ENCODE results near the gene SLC25A53. TPM values are rescaled to one million over a fixed set of nuclear protein-coding genes. Genes with fewer than 3 reads are reported as not detected.

SLC25A53 gene
- polyA plus RNA-seq, 3 donors, result 5.9 to 9.6 (median 7.6) TPM

GRCh38 chrX:104183685-104184084 is 26.9 kb upstream of the SLC25A53 start:
- no peak for DNase-seq
- no peaks in the 10 kb centered on the region for H3K4me1 ChIP-seq (ENCODE audit: control insufficient read depth in 1 of 2, insufficient read depth in 2 of 2, low read length in 2 of 2)
- H3K9ac ChIP-seq (ENCODE audit: insufficient read depth, low read length, poor library complexity, severe bottlenecking), result no peak overlapping the region
- peaks cover 16% of the 10 kb centered on the region for H4K20me1 ChIP-seq (ENCODE audit: insufficient read depth, low read length)
- WGBS (ENCODE audit: insufficient coverage), result no CpG with 5 or more reads among the region's 4 CpGs
- H3K27me3 Mint-ChIP-seq (ENCODE audit: low read depth in 3 of 3), result peaks cover 0 to 3% (median 0%) of the 10 kb centered on the region in 3 donors
- intact Hi-C loops (cut with micrococcal nuclease), result no loop called here
- no peaks in the 10 kb centered on the region for H3K9me3 ChIP-seq (replicated peaks in 1 of 2; ENCODE audit: control insufficient read depth in 1 of 2, insufficient read depth in 1 of 2, low read length in 2 of 2)
- H3K27ac ChIP-seq (ENCODE audit: low read depth in 1 of 2, low read length in 2 of 2), result no peak overlapping the region
- peaks cover 9% of the 10 kb centered on the region for H3K79me2 ChIP-seq (ENCODE audit: insufficient read depth, low read length)
- peaks cover 39 to 52% of the 10 kb centered on the region in 2 donors for H3K36me3 Mint-ChIP-seq
- TF ChIP-seq, protein P1, sequence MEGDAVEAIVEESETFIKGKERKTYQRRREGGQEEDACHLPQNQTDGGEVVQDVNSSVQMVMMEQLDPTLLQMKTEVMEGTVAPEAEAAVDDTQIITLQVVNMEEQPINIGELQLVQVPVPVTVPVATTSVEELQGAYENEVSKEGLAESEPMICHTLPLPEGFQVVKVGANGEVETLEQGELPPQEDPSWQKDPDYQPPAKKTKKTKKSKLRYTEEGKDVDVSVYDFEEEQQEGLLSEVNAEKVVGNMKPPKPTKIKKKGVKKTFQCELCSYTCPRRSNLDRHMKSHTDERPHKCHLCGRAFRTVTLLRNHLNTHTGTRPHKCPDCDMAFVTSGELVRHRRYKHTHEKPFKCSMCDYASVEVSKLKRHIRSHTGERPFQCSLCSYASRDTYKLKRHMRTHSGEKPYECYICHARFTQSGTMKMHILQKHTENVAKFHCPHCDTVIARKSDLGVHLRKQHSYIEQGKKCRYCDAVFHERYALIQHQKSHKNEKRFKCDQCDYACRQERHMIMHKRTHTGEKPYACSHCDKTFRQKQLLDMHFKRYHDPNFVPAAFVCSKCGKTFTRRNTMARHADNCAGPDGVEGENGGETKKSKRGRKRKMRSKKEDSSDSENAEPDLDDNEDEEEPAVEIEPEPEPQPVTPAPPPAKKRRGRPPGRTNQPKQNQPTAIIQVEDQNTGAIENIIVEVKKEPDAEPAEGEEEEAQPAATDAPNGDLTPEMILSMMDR (IDR thresholded peaks at IDR 0.05), result no peak
- H3K4me3 ChIP-seq (replicated peaks in 1 of 3; ENCODE audit: low read depth in 2 of 3, low read length in 3 of 3), result no peak overlapping the region
- H3K9me3 Mint-ChIP-seq, result peaks cover 0 to 2% (median 0%) of the 10 kb centered on the region in 7 donors
- no peak overlapping the region for H3K4me3 Mint-ChIP-seq
- peaks cover 29 to 49% of the 10 kb centered on the region in 2 donors for H3K36me3 ChIP-seq (replicated peaks in 1 of 2; ENCODE audit: control insufficient read depth in 1 of 2, insufficient read depth in 2 of 2, low read length in 2 of 2)
- H2AFZ ChIP-seq (ENCODE audit: insufficient read depth, low read depth, low read length, poor library complexity, severe bottlenecking), result no peak overlapping the region
- no peak overlapping the region for H3K4me2 ChIP-seq (replicated peaks; ENCODE audit: extremely low read depth, low read length, poor library complexity, severe bottlenecking)
- H3K27me3 ChIP-seq (ENCODE audit: control insufficient read depth in 2 of 2, insufficient read depth in 2 of 2, low read length in 2 of 2), result no peaks in the 10 kb centered on the region
- H3K4me1 Mint-ChIP-seq, result peaks cover 1% of the 10 kb centered on the region
- no peak overlapping the region for H3K27ac Mint-ChIP-seq

DNA sequence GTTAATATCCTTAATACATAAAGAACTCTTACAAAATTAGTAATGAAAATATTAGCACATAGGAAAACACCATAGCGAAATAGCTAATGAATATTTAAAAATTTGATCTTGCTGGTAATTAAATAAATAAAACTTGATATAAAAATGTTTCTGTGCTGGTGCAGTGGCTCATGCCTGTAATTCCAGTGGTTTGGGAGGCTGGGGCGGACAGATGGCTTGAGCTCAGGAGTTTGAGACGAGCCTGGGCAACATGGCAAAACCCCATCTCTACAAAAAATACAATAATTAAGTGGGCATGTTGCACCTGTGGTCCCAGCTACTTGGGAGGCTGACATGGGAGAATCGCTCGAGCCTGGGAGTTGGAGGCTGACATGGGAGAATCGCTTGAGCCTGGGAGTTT is 17.0 kb upstream of the SLC25A53 start:
- peaks cover 0 to 2% (median 0%) of the 10 kb centered on the region in 3 donors for H3K27me3 Mint-ChIP-seq (ENCODE audit: low read depth in 3 of 3)

More for the DNA sequence above, 17.0 kb upstream of the SLC25A53 start:
- Histone ChIP-seq H3K4me3 (replicated peaks in 1 of 3; ENCODE audit: low read depth in 2 of 3, low read length in 3 of 3) (no peak overlapping the region), H3K27me3 (ENCODE audit: control insufficient read depth in 2 of 2, insufficient read depth in 2 of 2, low read length in 2 of 2) (no peaks in the 10 kb centered on the region), H2AFZ (ENCODE audit: insufficient read depth, low read depth, low read length, poor library complexity, severe bottlenecking) (no peak overlapping the region), H3K27ac (ENCODE audit: low read depth in 1 of 2, low read length in 2 of 2) (no peak overlapping the region), H3K79me2 (ENCODE audit: insufficient read depth, low read length) (peaks cover 27% of the 10 kb centered on the region), H3K4me2 (replicated peaks; ENCODE audit: extremely low read depth, low read length, poor library complexity, severe bottlenecking) (no peak overlapping the region), H3K9ac (ENCODE audit: insufficient read depth, low read length, poor library complexity, severe bottlenecking) (no peak overlapping the region), H3K36me3 (replicated peaks in 1 of 2; ENCODE audit: control insufficient read depth in 1 of 2, insufficient read depth in 2 of 2, low read length in 2 of 2) (peaks cover 16 to 26% of the 10 kb centered on the region in 2 donors), H4K20me1 (ENCODE audit: insufficient read depth, low read length) (peaks cover 12% of the 10 kb centered on the region), H3K4me1 (ENCODE audit: control insufficient read depth in 1 of 2, insufficient read depth in 2 of 2, low read length in 2 of 2) (peaks cover 0 to 5% of the 10 kb centered on the region in 2 donors), H3K9me3 (replicated peaks in 1 of 2; ENCODE audit: control insufficient read depth in 1 of 2, insufficient read depth in 1 of 2, low read length in 2 of 2) (no peaks in the 10 kb centered on the region)
- Mint-ChIP-seq H3K4me1 (peaks cover 6% of the 10 kb centered on the region), H3K9me3 (peaks cover 0 to 2% (median 0%) of the 10 kb centered on the region in 7 donors), H3K4me3 (no peak overlapping the region), H3K36me3 (peaks cover 14 to 31% of the 10 kb centered on the region in 2 donors), H3K27ac (no peak overlapping the region)
- intact Hi-C loops (cut with micrococcal nuclease), result no loop called here
- TF ChIP-seq, protein P1 (IDR thresholded peaks at IDR 0.05), result no peak
- no CpG with 5 or more reads among the region's 6 CpGs for WGBS (ENCODE audit: insufficient coverage)
- DNase-seq, result no peak
